Measurements from ENCODE around the gene AGBL4.

GRCh38 chr1:50047916-50048694 is 24.4 kb upstream of the AGBL4 start:
- TF ChIP-seq CTCF (IDR thresholded peaks at IDR 0.05) (peak in 3 of 4 donors; percentile 15 to 27 (median 15)), POLR2A (IDR thresholded peaks at IDR 0.05) (no peak)
